ENCODE results near the gene ZDHHC21. TPM values are rescaled to one million over a fixed set of nuclear protein-coding genes. Genes with fewer than 3 reads are reported as not detected.

The ZDHHC21 gene
- total and polyA plus RNA-seq, 2 of the 8 experiments (the other 6 are each of a cell fraction or from before 2014, with no cell fraction given) = 1.9 to 6.0 TPM

DNA sequence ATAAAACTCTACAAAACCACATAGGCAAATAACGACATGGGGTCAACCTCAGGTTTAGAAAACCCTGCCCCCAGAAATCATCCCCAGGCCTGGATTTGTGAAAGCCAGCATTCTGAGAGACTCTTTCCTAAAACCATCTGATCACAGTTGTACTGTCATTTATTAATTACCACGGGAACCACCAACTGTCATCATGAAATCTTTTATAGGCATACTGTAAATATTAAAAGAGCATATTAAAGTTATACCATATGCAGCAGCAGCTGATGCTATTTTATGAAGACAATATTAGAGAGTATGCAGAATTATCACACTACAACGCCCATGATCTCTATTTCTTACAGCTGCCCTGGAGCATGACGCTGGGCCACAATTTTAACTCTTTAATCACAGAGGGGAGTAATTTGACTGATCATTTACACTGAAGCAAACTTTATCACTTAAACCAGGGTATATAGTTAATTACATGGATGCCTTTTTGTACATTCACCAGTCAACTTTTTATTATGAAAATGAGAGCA, 9.0 kb upstream of the ZDHHC21 start (continued):
- TF ChIP-seq RAD21 (IDR thresholded peaks at IDR 0.05 in 1 of 2, conservative IDR thresholded peaks at IDR 0.05 in 1 of 2; ENCODE audit: low read depth in 2 of 2, low read length in 2 of 2) (no peak), USF2 (IDR thresholded peaks at IDR 0.05; ENCODE audit: low read length) (no peak), CTBP2 (IDR thresholded peaks at IDR 0.05; ENCODE audit: borderline replicate concordance, insufficient read depth, insufficient read length, low read length) (no peak), CBX8 (IDR thresholded peaks at IDR 0.05; ENCODE audit: borderline replicate concordance, low read depth, low read length) (no peak), CBX5 (IDR thresholded peaks at IDR 0.05; ENCODE audit: low read depth, low read length) (no peak)
